Measurements from ENCODE around the gene RCAN2. TPM values are rescaled to one million over a fixed set of nuclear protein-coding genes. Genes with fewer than 3 reads are reported as not detected.

Gene RCAN2
- total and polyA plus RNA-seq, 9 of the 15 experiments (the other 6 are each of a cell fraction or from before 2014, with no cell fraction given), result 0.04 TPM; not detected in 8

DNA sequence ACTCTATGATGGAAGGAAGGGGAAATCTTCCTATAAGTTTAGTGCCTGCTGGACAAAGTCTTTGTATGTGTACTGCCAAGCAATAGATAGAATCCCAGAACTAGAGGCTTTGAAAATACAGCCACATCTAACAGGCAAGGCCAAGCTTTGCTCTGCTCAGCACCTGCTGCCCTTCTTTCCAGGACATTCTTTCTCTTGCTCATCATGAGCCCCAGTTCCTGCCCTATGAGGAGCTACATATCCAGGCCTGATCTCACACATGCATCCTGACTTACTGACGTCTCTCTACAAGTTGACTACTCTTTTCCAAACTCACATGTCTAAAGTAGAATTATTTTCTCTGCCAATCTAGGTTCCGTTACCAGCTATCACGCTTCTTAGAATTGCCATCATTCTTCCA is 256.0 kb downstream of the RCAN2 start (continued):
- no peak for TF ChIP-seq ZBTB43 (CRISPR knock-in tag; IDR thresholded peaks at IDR 0.05)
- TF ChIP-seq KLF16 (IDR thresholded peaks at IDR 0.05), result no peak
- TF ChIP-seq NFRKB (IDR thresholded peaks at IDR 0.05; ENCODE audit: low read depth), result no peak
- TF ChIP-seq EGR1 (conservative IDR thresholded peaks at IDR 0.05), result no peak
- TF ChIP-seq RCOR1 (IDR thresholded peaks at IDR 0.05; ENCODE audit: borderline replicate concordance in 1 of 2, low read depth in 2 of 2, low read length in 2 of 2), result no peak
- TF ChIP-seq ZBTB12 (CRISPR knock-in tag; IDR thresholded peaks at IDR 0.05), result no peak
- TF ChIP-seq MAZ (CRISPR knock-in tag; conservative IDR thresholded peaks at IDR 0.05 in 1 of 2, IDR thresholded peaks at IDR 0.05 in 1 of 2), result no peak
- no peak for TF ChIP-seq POLR3G (IDR thresholded peaks at IDR 0.05; ENCODE audit: extremely low read depth, insufficient read length, insufficient replicate concordance)

- intact Hi-C loops (cut with micrococcal nuclease), result no loop called here
- POLR2A ChIA-PET, result interaction anchor here (0.6 kb wide), 1 partner anchor 182 kb away, joined by 3 read pairs; no protein-coding TSS in a partner anchor
These were observed 256.5 kb downstream of the RCAN2 start for GRCh38 chr6:46234700-46235099.

More at GRCh38 chr6:46234700-46235099, 256.5 kb downstream of the RCAN2 start:
- WGBS (ENCODE audit: insufficient coverage, low coverage, missing lambda C conversion rate), result 2% methylated on average over 3 of the region's 3 CpGs
- H3K4me3 ChIP-seq, result no peak overlapping the region
- H2AFZ ChIP-seq (ENCODE audit: low read depth, low read length), result no peak overlapping the region
- ATAC-seq (no peak), FAIRE-seq (no peak), DNase-seq (ENCODE audit: extremely low read depth in 1 of 4, low spot score in 3 of 4) (no peak)
- no peak overlapping the region for H3K4me2 ChIP-seq (ENCODE audit: insufficient read depth, low read length)
- H3K27me3 ChIP-seq (ENCODE audit: control insufficient read depth in 2 of 2, insufficient read depth in 2 of 2, low read length in 2 of 2), result no peaks in the 10 kb centered on the region
- no peak overlapping the region for H3K27ac ChIP-seq (ENCODE audit: extremely low read depth, low read depth, low read length)
- no TSS peak for BruUV-seq (replicated peaks)
- H3K36me3 ChIP-seq (ENCODE audit: control insufficient read depth, insufficient read depth, low read length), result no peaks in the 10 kb centered on the region
- CTCF ChIA-PET (ENCODE audit: low intra/inter-chr PET ratio), result no interaction called here
- H4K20me1 ChIP-seq (replicated peaks; ENCODE audit: control insufficient read depth, insufficient read depth, low read length), result no peaks in the 10 kb centered on the region
- H3K9ac ChIP-seq (ENCODE audit: insufficient read depth in 1 of 2, low read depth in 2 of 2, low read length in 2 of 2), result no peak overlapping the region
- TF ChIP-seq HMG20A (CRISPR knock-in tag; conservative IDR thresholded peaks at IDR 0.05) (no peak), NCOA1 (IDR thresholded peaks at IDR 0.05; ENCODE audit: low read depth) (no peak), ESRRB (CRISPR knock-in tag; IDR thresholded peaks at IDR 0.05; ENCODE audit: borderline replicate concordance) (no peak)
- TF ChIP-seq, protein P1, sequence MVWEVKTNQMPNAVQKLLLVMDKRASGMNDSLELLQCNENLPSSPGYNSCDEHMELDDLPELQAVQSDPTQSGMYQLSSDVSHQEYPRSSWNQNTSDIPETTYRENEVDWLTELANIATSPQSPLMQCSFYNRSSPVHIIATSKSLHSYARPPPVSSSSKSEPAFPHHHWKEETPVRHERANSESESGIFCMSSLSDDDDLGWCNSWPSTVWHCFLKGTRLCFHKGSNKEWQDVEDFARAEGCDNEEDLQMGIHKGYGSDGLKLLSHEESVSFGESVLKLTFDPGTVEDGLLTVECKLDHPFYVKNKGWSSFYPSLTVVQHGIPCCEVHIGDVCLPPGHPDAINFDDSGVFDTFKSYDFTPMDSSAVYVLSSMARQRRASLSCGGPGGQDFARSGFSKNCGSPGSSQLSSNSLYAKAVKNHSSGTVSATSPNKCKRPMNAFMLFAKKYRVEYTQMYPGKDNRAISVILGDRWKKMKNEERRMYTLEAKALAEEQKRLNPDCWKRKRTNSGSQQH (CRISPR knock-in tag; IDR thresholded peaks at IDR 0.05), result no peak
- H3K9me3 ChIP-seq (replicated peaks; ENCODE audit: control insufficient read depth, insufficient read depth, low read depth, low read length), result no peaks in the 10 kb centered on the region; the same call in 1 of the 2 replicates
- H3K4me1 ChIP-seq (replicated peaks in 1 of 2; ENCODE audit: control insufficient read depth in 2 of 2, insufficient read depth in 2 of 2, low read length in 2 of 2), result no peaks in the 10 kb centered on the region
- H3K9me1 ChIP-seq (ENCODE audit: control insufficient read depth, insufficient read depth, low read length), result no peaks in the 10 kb centered on the region
- H3K79me2 ChIP-seq (ENCODE audit: control insufficient read depth, insufficient read depth, low read length), result no peaks in the 10 kb centered on the region
- in situ Hi-C loops (cut with MboI), result no loop called here

Data from K562 (cell line).